ENCODE results near the gene WDR81. TPM values are rescaled to one million over a fixed set of nuclear protein-coding genes. Genes with fewer than 3 reads are reported as not detected.
A peak's percentile ranks its signal among the peaks of the same experiment; 100 is the strongest.

The WDR81 gene
- total RNA-seq, 1 donor from 2014 or later, result 13.4 TPM

DNA sequence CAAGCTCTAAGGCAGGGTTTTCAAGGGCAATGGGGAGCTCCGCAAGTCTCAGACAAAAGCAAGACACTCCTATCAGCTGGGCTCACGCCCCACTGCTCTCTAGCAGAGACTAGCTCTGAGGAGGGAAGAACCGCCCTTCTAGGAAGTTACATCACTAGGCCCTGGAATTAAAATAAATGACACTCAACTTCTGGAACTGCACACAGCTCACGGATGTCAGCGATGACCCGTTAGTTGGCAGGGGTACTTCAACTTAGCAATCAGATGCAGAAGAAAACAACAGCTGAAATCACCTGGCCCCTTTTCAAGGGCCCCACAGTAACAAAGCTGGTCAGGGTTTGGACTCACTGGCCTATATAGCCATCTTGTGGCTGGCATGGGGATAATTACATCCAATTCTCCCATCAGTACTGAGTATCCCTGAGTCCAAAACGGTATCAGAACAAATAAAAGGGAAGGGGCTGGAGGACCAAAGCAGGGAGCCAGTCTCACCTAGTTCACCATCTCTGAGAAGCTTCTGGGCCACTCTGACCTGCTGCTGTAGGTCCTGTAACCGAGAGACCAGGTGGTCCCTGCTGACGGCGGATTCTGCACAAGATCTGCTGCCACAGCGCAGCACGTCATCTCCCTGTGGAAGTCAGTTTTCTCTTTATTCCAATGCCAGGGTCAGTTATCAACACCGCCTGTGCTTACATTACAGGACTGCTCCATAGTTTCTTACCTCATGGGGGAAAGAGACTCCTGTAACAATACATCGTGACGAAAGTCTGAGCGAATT lies 59.5 kb downstream of the WDR81 start:
- Mint-ChIP-seq H3K4me1 (ENCODE audit: low read depth, unreplicated experiment) (peaks cover 13% of the 10 kb centered on the region), H3K36me3 (ENCODE audit: unreplicated experiment) (no peaks in the 10 kb centered on the region), H3K27me3 (ENCODE audit: unreplicated experiment) (peaks cover 2% of the 10 kb centered on the region), H3K4me3 (ENCODE audit: unreplicated experiment) (no peak overlapping the region), H3K9me3 (ENCODE audit: unreplicated experiment) (peaks cover 3% of the 10 kb centered on the region), H3K27ac (ENCODE audit: unreplicated experiment) (peak overlapping the region; percentile 38)
- TF ChIP-seq, protein P1, sequence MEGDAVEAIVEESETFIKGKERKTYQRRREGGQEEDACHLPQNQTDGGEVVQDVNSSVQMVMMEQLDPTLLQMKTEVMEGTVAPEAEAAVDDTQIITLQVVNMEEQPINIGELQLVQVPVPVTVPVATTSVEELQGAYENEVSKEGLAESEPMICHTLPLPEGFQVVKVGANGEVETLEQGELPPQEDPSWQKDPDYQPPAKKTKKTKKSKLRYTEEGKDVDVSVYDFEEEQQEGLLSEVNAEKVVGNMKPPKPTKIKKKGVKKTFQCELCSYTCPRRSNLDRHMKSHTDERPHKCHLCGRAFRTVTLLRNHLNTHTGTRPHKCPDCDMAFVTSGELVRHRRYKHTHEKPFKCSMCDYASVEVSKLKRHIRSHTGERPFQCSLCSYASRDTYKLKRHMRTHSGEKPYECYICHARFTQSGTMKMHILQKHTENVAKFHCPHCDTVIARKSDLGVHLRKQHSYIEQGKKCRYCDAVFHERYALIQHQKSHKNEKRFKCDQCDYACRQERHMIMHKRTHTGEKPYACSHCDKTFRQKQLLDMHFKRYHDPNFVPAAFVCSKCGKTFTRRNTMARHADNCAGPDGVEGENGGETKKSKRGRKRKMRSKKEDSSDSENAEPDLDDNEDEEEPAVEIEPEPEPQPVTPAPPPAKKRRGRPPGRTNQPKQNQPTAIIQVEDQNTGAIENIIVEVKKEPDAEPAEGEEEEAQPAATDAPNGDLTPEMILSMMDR (IDR thresholded peaks at IDR 0.05; ENCODE audit: partially characterized antibody, unreplicated experiment), result peak; percentile 65
- DNase-seq, result no peak

DNA sequence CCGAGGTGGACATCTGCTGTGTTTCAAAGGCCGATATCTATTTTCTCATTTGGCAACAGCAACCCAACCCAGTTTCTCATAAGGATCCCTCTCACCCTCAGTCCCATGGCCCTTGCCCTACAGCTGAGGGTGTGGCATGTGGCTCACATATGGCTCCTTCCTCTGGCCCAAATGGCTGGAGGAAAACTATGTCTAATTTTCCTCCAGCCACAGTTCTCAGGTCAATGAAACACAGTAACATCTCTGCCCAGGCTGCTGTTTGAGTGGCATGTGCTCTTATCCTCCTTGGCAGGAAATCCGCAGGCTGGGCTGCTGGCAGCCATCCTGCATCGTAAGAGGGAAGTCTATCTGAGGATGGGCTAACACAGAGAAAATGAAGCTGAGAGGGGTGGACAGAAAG lies 61.4 kb downstream of the WDR81 start:
- peaks cover 13% of the 10 kb centered on the region for H3K4me1 Mint-ChIP-seq (ENCODE audit: low read depth, unreplicated experiment)
- H3K4me3 Mint-ChIP-seq (ENCODE audit: unreplicated experiment), result no peak overlapping the region
- no peak for DNase-seq
- H3K27me3 Mint-ChIP-seq (ENCODE audit: unreplicated experiment), result peaks cover 2% of the 10 kb centered on the region
- no peaks in the 10 kb centered on the region for H3K36me3 Mint-ChIP-seq (ENCODE audit: unreplicated experiment)
- peaks cover 3% of the 10 kb centered on the region for H3K9me3 Mint-ChIP-seq (ENCODE audit: unreplicated experiment)
- peak overlapping the region; percentile 86 for H3K27ac Mint-ChIP-seq (ENCODE audit: unreplicated experiment)
- TF ChIP-seq, protein P1 (IDR thresholded peaks at IDR 0.05; ENCODE audit: partially characterized antibody, unreplicated experiment), result no peak

DNA sequence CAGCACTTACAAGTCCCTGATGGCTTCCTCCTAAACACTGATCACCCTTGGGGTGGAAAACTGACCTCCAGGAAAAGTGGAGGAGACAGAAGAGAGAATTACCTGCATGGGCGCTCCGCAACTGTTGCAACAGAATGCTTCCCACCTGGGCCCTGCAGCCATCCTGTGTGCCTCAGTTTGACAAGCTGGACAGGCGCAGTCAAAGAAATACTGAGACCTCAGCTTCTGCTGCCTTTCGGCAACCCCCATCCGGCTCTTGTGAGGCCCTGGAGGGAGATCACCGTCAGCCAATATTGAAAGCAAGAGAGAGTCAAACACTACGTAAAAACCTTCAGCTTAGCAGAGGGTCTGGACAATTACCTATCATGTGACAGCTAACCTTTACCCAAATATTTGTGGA lies 62.2 kb downstream of the WDR81 start:
- TF ChIP-seq, protein P1 (IDR thresholded peaks at IDR 0.05; ENCODE audit: partially characterized antibody, unreplicated experiment), result no peak
- peaks cover 13% of the 10 kb centered on the region for H3K4me1 Mint-ChIP-seq (ENCODE audit: low read depth, unreplicated experiment)
- no peak overlapping the region for H3K27ac Mint-ChIP-seq (ENCODE audit: unreplicated experiment)
- peaks cover 2% of the 10 kb centered on the region for H3K27me3 Mint-ChIP-seq (ENCODE audit: unreplicated experiment)
- H3K4me3 Mint-ChIP-seq (ENCODE audit: unreplicated experiment), result no peak overlapping the region
- no peak for DNase-seq
- H3K36me3 Mint-ChIP-seq (ENCODE audit: unreplicated experiment), result no peaks in the 10 kb centered on the region
- peaks cover 3% of the 10 kb centered on the region for H3K9me3 Mint-ChIP-seq (ENCODE audit: unreplicated experiment)

DNA sequence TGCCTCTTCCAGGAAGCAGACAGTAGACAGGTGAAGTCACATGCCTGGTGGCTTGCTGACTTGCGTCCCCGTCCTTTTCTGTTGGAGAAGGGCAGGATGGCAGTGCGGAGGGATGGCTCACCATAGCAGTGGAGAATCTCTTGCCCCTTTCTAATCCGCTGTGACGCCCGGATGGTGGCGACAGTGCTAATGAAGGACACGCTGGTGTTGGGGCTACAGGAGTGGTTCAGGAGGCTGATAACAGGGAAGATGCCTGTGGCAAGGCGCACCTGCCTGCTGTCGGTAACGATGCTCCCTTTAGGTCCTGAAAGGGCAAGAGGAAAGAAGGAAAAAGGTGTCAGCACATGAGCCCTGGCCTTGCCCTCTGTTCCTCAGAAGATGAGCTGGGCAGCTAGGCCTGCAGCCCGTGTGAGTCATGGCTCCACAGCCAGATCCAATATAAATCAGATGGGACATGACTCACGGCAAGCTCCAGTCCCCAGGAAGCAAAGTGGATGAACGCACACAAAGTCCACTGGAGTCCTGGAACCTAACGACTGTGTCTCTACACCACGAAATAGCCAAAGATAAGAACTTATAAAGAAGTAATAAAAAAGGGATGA lies 62.9 kb downstream of the WDR81 start:
- H3K36me3 Mint-ChIP-seq (ENCODE audit: unreplicated experiment), result no peaks in the 10 kb centered on the region
- DNase-seq, result no peak
- peaks cover 2% of the 10 kb centered on the region for H3K27me3 Mint-ChIP-seq (ENCODE audit: unreplicated experiment)
- H3K4me3 Mint-ChIP-seq (ENCODE audit: unreplicated experiment), result no peak overlapping the region
- TF ChIP-seq, protein P1 (IDR thresholded peaks at IDR 0.05; ENCODE audit: partially characterized antibody, unreplicated experiment), result no peak
- peaks cover 13% of the 10 kb centered on the region for H3K4me1 Mint-ChIP-seq (ENCODE audit: low read depth, unreplicated experiment)
- H3K27ac Mint-ChIP-seq (ENCODE audit: unreplicated experiment), result no peak overlapping the region
- H3K9me3 Mint-ChIP-seq (ENCODE audit: unreplicated experiment), result peaks cover 3% of the 10 kb centered on the region

Other genes starting within 250 kb of the WDR81 start
- 58.5 TPM for gene MYO1C, start 232.0 kb upstream of the WDR81 start, total RNA-seq (ENCODE audit: unreplicated experiment)
- 42.4 TPM for gene INPP5K, start 208.1 kb upstream of the WDR81 start, total RNA-seq (ENCODE audit: unreplicated experiment)
- 65.5 TPM for gene PITPNA, start 161.9 kb upstream of the WDR81 start, total RNA-seq (ENCODE audit: unreplicated experiment)
- 31.3 TPM for gene SLC43A2, start 95.9 kb upstream of the WDR81 start, total RNA-seq (ENCODE audit: unreplicated experiment)
- gene SCARF1, start 79.0 kb upstream of the WDR81 start, total RNA-seq (ENCODE audit: unreplicated experiment), result 4.0 TPM
- 4.2 TPM for gene RILP, start 74.8 kb upstream of the WDR81 start, total RNA-seq (ENCODE audit: unreplicated experiment)
- gene PRPF8, start 39.8 kb upstream of the WDR81 start, total RNA-seq (ENCODE audit: unreplicated experiment), result 297 TPM
- 0.96 TPM for gene TLCD2, start 14.3 kb upstream of the WDR81 start, total RNA-seq (ENCODE audit: unreplicated experiment)
- 0.37 TPM for gene SERPINF2, start 18.2 kb downstream of the WDR81 start, total RNA-seq (ENCODE audit: unreplicated experiment)
- gene SERPINF1, start 37.4 kb downstream of the WDR81 start, total RNA-seq (ENCODE audit: unreplicated experiment), result 9.7 TPM
- 11.4 TPM for gene SMYD4, start 105.2 kb downstream of the WDR81 start, total RNA-seq (ENCODE audit: unreplicated experiment)
- 43.4 TPM for gene RPA1, start 105.3 kb downstream of the WDR81 start, total RNA-seq (ENCODE audit: unreplicated experiment)

All from glutamatergic neuron (in vitro differentiated cells).